ENCODE measurements around the gene ELMO2.

ELMO2 gene

GRCh38 chr20:46363874-46364669 is 42.3 kb downstream of the ELMO2 start (continued):
- TF ChIP-seq ZNF670 (tag by site-specific recombination; IDR thresholded peaks at IDR 0.05; ENCODE audit: low read depth) = no peak
- TF ChIP-seq ZNF488 (tag by site-specific recombination; IDR thresholded peaks at IDR 0.05) = no peak
- no peak for TF ChIP-seq ZNF747 (tag by site-specific recombination; IDR thresholded peaks at IDR 0.05)
- no peak for TF ChIP-seq PRDM6 (tag by site-specific recombination; IDR thresholded peaks at IDR 0.05)
- TF ChIP-seq KLF7 (tag by site-specific recombination; IDR thresholded peaks at IDR 0.05; ENCODE audit: borderline replicate concordance) = peak; percentile 80
- TF ChIP-seq ZNF473 (tag by site-specific recombination; IDR thresholded peaks at IDR 0.05) = no peak
- no peak for TF ChIP-seq ZNF664 (tag by site-specific recombination; IDR thresholded peaks at IDR 0.05)
- no peak for TF ChIP-seq ZNF280C (tag by site-specific recombination; IDR thresholded peaks at IDR 0.05)
- 0 out of 2 replicates have a peak, but pooled peaks have one; percentile 67 for TF ChIP-seq ZSCAN30 (tag by site-specific recombination; IDR thresholded peaks at IDR 0.05)
- TF ChIP-seq, protein P1, sequence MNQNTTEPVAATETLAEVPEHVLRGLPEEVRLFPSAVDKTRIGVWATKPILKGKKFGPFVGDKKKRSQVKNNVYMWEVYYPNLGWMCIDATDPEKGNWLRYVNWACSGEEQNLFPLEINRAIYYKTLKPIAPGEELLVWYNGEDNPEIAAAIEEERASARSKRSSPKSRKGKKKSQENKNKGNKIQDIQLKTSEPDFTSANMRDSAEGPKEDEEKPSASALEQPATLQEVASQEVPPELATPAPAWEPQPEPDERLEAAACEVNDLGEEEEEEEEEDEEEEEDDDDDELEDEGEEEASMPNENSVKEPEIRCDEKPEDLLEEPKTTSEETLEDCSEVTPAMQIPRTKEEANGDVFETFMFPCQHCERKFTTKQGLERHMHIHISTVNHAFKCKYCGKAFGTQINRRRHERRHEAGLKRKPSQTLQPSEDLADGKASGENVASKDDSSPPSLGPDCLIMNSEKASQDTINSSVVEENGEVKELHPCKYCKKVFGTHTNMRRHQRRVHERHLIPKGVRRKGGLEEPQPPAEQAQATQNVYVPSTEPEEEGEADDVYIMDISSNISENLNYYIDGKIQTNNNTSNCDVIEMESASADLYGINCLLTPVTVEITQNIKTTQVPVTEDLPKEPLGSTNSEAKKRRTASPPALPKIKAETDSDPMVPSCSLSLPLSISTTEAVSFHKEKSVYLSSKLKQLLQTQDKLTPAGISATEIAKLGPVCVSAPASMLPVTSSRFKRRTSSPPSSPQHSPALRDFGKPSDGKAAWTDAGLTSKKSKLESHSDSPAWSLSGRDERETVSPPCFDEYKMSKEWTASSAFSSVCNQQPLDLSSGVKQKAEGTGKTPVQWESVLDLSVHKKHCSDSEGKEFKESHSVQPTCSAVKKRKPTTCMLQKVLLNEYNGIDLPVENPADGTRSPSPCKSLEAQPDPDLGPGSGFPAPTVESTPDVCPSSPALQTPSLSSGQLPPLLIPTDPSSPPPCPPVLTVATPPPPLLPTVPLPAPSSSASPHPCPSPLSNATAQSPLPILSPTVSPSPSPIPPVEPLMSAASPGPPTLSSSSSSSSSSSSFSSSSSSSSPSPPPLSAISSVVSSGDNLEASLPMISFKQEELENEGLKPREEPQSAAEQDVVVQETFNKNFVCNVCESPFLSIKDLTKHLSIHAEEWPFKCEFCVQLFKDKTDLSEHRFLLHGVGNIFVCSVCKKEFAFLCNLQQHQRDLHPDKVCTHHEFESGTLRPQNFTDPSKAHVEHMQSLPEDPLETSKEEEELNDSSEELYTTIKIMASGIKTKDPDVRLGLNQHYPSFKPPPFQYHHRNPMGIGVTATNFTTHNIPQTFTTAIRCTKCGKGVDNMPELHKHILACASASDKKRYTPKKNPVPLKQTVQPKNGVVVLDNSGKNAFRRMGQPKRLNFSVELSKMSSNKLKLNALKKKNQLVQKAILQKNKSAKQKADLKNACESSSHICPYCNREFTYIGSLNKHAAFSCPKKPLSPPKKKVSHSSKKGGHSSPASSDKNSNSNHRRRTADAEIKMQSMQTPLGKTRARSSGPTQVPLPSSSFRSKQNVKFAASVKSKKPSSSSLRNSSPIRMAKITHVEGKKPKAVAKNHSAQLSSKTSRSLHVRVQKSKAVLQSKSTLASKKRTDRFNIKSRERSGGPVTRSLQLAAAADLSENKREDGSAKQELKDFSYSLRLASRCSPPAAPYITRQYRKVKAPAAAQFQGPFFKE (tag by site-specific recombination; IDR thresholded peaks at IDR 0.05; ENCODE audit: borderline replicate concordance) = no peak
- peak; percentile 73; the same call in 1 of the 2 replicates for TF ChIP-seq ZNF24 (tag by site-specific recombination; IDR thresholded peaks at IDR 0.05)
- TF ChIP-seq ZNF561 (tag by site-specific recombination; IDR thresholded peaks at IDR 0.05; ENCODE audit: borderline replicate concordance) = peak; percentile 97
- TF ChIP-seq MYNN (tag by site-specific recombination; IDR thresholded peaks at IDR 0.05; ENCODE audit: borderline replicate concordance) = no peak
- no peak for TF ChIP-seq ZNF140 (tag by site-specific recombination; IDR thresholded peaks at IDR 0.05)
- TF ChIP-seq KLF9 (tag by site-specific recombination; IDR thresholded peaks at IDR 0.05; ENCODE audit: low read depth) = peak; percentile 96
- no peak for TF ChIP-seq ZNF660 (tag by site-specific recombination; IDR thresholded peaks at IDR 0.05)
- TF ChIP-seq ZNF37A (tag by site-specific recombination; IDR thresholded peaks at IDR 0.05) = no peak
- TF ChIP-seq ZNF626 (tag by site-specific recombination; IDR thresholded peaks at IDR 0.05) = no peak
- no peak for TF ChIP-seq ZSCAN4 (tag by site-specific recombination; IDR thresholded peaks at IDR 0.05)
- peak; percentile 32; the same call in 1 of the 2 replicates for TF ChIP-seq ZNF366 (tag by site-specific recombination; conservative IDR thresholded peaks at IDR 0.05)
- no peak for TF ChIP-seq ZNF121 (tag by site-specific recombination; IDR thresholded peaks at IDR 0.05)
- TF ChIP-seq ZNF16 (tag by site-specific recombination; IDR thresholded peaks at IDR 0.05; ENCODE audit: low read depth) = no peak
- no peak; the same call in 1 of the 2 replicates for TF ChIP-seq ZNF426 (tag by site-specific recombination; IDR thresholded peaks at IDR 0.05)
- peak; percentile 93 for TF ChIP-seq ZXDB (tag by site-specific recombination; IDR thresholded peaks at IDR 0.05)
- TF ChIP-seq ZNF23 (tag by site-specific recombination; IDR thresholded peaks at IDR 0.05; ENCODE audit: borderline replicate concordance) = no peak
- TF ChIP-seq ZNF629 (tag by site-specific recombination; IDR thresholded peaks at IDR 0.05) = peak; percentile 85
- TF ChIP-seq ZNF394 (tag by site-specific recombination; IDR thresholded peaks at IDR 0.05; ENCODE audit: borderline replicate concordance) = peak; percentile 57

Data from HEK293 (cell line).